HG03103 (cell line): Measurements from ENCODE around the gene SMARCD1.

Experiments used
- ATAC-seq: cut with Tn5 transposase; IDR thresholded peaks from one replicate; pipeline ENCODE4 v1.9.1; 2021; ENCODE audit warnings: low read depth; ENCODE audit not compliant: unreplicated experiment

The SMARCD1 gene

GRCh38 chr12:50084775-50085614 lies at the start of gene SMARCD1:
SMARCD1 (plus strand) TSS chr12:50085342; CDS start chr12:50085370, 28 bp downstream.
- peak; percentile 75 for ATAC-seq

GRCh38 chr12:50038336-50038735 lies 46.8 kb upstream of the SMARCD1 start:
- ATAC-seq: no peak

GRCh38 chr12:50039151-50039835 lies 45.8 kb upstream of the SMARCD1 start:
- ATAC-seq: no peak

- no peak for ATAC-seq
Measured at GRCh38 chr12:50040657-50041056, 44.5 kb upstream of the SMARCD1 start.

- ATAC-seq: no peak
Measured at GRCh38 chr12:50041062-50041860, 43.9 kb upstream of the SMARCD1 start.

GRCh38 chr12:50041962-50042361 lies 43.2 kb upstream of the SMARCD1 start:
- ATAC-seq: no peak

GRCh38 chr12:50042693-50043092 lies 42.4 kb upstream of the SMARCD1 start:
- ATAC-seq: no peak

GRCh38 chr12:50043308-50043707 lies 41.8 kb upstream of the SMARCD1 start:
- ATAC-seq: no peak

- no peak for ATAC-seq
Measured at GRCh38 chr12:50043854-50044253, 41.3 kb upstream of the SMARCD1 start.

GRCh38 chr12:50047693-50048250 lies 37.4 kb upstream of the SMARCD1 start:
- ATAC-seq: no peak

GRCh38 chr12:50049254-50050118 lies 35.7 kb upstream of the SMARCD1 start:
- no peak for ATAC-seq

- ATAC-seq: no peak
Measured at GRCh38 chr12:50050119-50050385, 35.1 kb upstream of the SMARCD1 start.

GRCh38 chr12:50050410-50051098 lies 34.6 kb upstream of the SMARCD1 start:
- ATAC-seq: no peak

GRCh38 chr12:50051101-50051806 lies 33.9 kb upstream of the SMARCD1 start:
- no peak for ATAC-seq

GRCh38 chr12:50052544-50052943 lies 32.6 kb upstream of the SMARCD1 start:
- no peak for ATAC-seq

- ATAC-seq: no peak
Measured at GRCh38 chr12:50052964-50053363, 32.2 kb upstream of the SMARCD1 start.

- ATAC-seq: no peak
Measured at GRCh38 chr12:50053583-50053982, 31.6 kb upstream of the SMARCD1 start.

- no peak for ATAC-seq
Measured at GRCh38 chr12:50055831-50056638, 29.1 kb upstream of the SMARCD1 start.
